Endothelial cell of umbilical vein (primary cell): Measurements from ENCODE around the gene LAMA5. TPM values are rescaled to one million over a fixed set of nuclear protein-coding genes. Genes with fewer than 3 reads are reported as not detected.
A peak's percentile ranks its signal among the peaks of the same experiment; 100 is the strongest.

Experiments used
- BruUV-seq: library from RNA; stranded (reverse); fragments of 400-500 nt; replicated peaks from 2 replicates; lab custom pipeline; 2021; lab: Mats Ljungman, UMichigan
- CTCF ChIA-PET: fragments of 300-600, 350-600 bp; sonication (Branson Sonifier 250); formaldehyde crosslinking; loops from one replicate; lab custom pipeline; 2021; ENCODE audit warnings: antibody characterized with exemption, inconsistent platforms; lab: Charles Lee
- POLR2A ChIA-PET: fragments of 300-600, 350-600 bp; sonication (Branson Sonifier 250); formaldehyde crosslinking; loops from one replicate; lab custom pipeline; 2021; ENCODE audit warnings: antibody characterized with exemption, inconsistent platforms; lab: Charles Lee
- DNase-seq: peaks from one replicate; pipeline ENCODE4 v3.0.0-alpha.2; 2011; ENCODE audit warnings: low read depth, low spot score
- FAIRE-seq: peaks from 2 replicates; lab custom pipeline; 2011; peaks lifted over from hg19 to GRCh38; lab: Jason Lieb, UNC
- H2AFZ ChIP-seq: 2 replicates; pipeline ENCODE4 v1.6.0; 2012; ENCODE audit warnings: low read depth, low read length, control low read depth, inconsistent platforms
- H3K27ac ChIP-seq: 2 replicates; pipeline ENCODE4 v1.5.1; 2011; ENCODE audit warnings: low read depth, mild to moderate bottlenecking, control low read depth, low read length, moderate library complexity; ENCODE audit not compliant: insufficient read depth
- H3K27me3 ChIP-seq, 2 experiments: 2 replicates each; pipeline versions ENCODE4 v1.6.0 to v1.6.1; 2011; ENCODE audit warnings: low read length in 2 of 2, mixed read lengths in 1 of 2; ENCODE audit not compliant: control insufficient read depth in 2 of 2, insufficient read depth in 2 of 2
- H3K36me3 ChIP-seq, 2 experiments: 2 replicates in 1 of 2; 3 replicates in 1 of 2; pipeline ENCODE4 v1.5.1; 2011; ENCODE audit warnings: low read length in 2 of 2, mild to moderate bottlenecking in 1 of 2, moderate library complexity in 1 of 2; ENCODE audit not compliant: control insufficient read depth in 2 of 2, insufficient read depth in 2 of 2; ENCODE audit errors: extremely low read depth in 1 of 2
- H3K4me1 ChIP-seq: 3 replicates; pipeline ENCODE4 v1.5.1; 2011; ENCODE audit warnings: mild to moderate bottlenecking, low read length; ENCODE audit not compliant: control insufficient read depth, insufficient read depth; ENCODE audit errors: extremely low read depth
- H3K4me2 ChIP-seq: 2 replicates; pipeline ENCODE4 v1.6.1; 2011; ENCODE audit warnings: low read length, control low read depth, mixed read lengths; ENCODE audit not compliant: insufficient read depth
- H3K4me3 ChIP-seq, 3 experiments: fragments of 200-600 bp in 1 of 3; sonication (generic), shearing (Covaris generic) in 1 of 3; replicated peaks in 1 of 3; 2 replicates each; pipeline ENCODE4 v1.5.1; 2011 to 2016; ENCODE audit warnings: control low read depth in 3 of 3, low read length in 3 of 3, mild to moderate bottlenecking in 2 of 3, inconsistent platforms in 1 of 3, low read depth in 1 of 3, moderate library complexity in 1 of 3; ENCODE audit not compliant: insufficient read depth in 1 of 3
- H3K79me2 ChIP-seq: 2 replicates; pipeline ENCODE4 v1.6.0; 2012; ENCODE audit warnings: low read length, inconsistent platforms; ENCODE audit not compliant: control insufficient read depth, insufficient read depth
- H3K9ac ChIP-seq: replicated peaks from 2 replicates; pipeline ENCODE3; 2011; ENCODE audit warnings: low read length, control low read depth; ENCODE audit not compliant: insufficient read depth; ENCODE audit errors: extremely low read depth
- H3K9me1 ChIP-seq: replicated peaks from 3 replicates; pipeline ENCODE4 v1.6.0; 2011; ENCODE audit warnings: mild to moderate bottlenecking, low read length; ENCODE audit not compliant: control insufficient read depth, insufficient read depth; ENCODE audit errors: extremely low read depth
- H3K9me3 ChIP-seq: replicated peaks from 2 replicates; pipeline ENCODE4 v1.5.1; 2012; ENCODE audit warnings: low read length, inconsistent platforms; ENCODE audit not compliant: control insufficient read depth, insufficient read depth
- H4K20me1 ChIP-seq: replicated peaks from 2 replicates; pipeline ENCODE3; 2011; ENCODE audit warnings: mild to moderate bottlenecking, low read length; ENCODE audit not compliant: control insufficient read depth, insufficient read depth; ENCODE audit errors: extremely low read depth
- CTCF ChIP-seq, 2 donors: IDR thresholded peaks; 1 replicate in 1 of 2; 2 replicates in 1 of 2; pipeline ENCODE4 v1.5.1; 2011; ENCODE audit warnings: low read length in 2 of 2, mild to moderate bottlenecking in 2 of 2, moderate library complexity in 2 of 2, control low read depth in 1 of 2, inconsistent platforms in 1 of 2, low read depth in 1 of 2; ENCODE audit not compliant: insufficient read depth in 1 of 2; ENCODE audit errors: extremely low read depth in 1 of 2
- EZH2 ChIP-seq: IDR thresholded peaks from 2 replicates; pipeline ENCODE4 v1.6.1; 2012; ENCODE audit warnings: borderline replicate concordance, low read depth, mild to moderate bottlenecking, moderate library complexity, low read length, inconsistent platforms; ENCODE audit not compliant: severe bottlenecking
- FOS ChIP-seq: IDR thresholded peaks from 2 replicates; pipeline ENCODE4 v1.6.1; 2011; ENCODE audit warnings: mild to moderate bottlenecking, low read length, moderate library complexity, borderline replicate concordance; ENCODE audit not compliant: insufficient read depth
- GATA2 ChIP-seq: IDR thresholded peaks from 2 replicates; pipeline ENCODE4 v1.7.0; 2011; ENCODE audit warnings: low read depth, mild to moderate bottlenecking, moderate library complexity, mixed read lengths, low read length; ENCODE audit not compliant: insufficient read length, insufficient read depth
- JUN ChIP-seq: IDR thresholded peaks from 2 replicates; pipeline ENCODE4 v1.6.1; 2011; ENCODE audit warnings: borderline replicate concordance, low read depth; ENCODE audit not compliant: insufficient read length, insufficient read depth
- MAX ChIP-seq: IDR thresholded peaks from 2 replicates; pipeline ENCODE4 v1.6.1; 2011; ENCODE audit not compliant: insufficient read depth, insufficient read length
- MYC ChIP-seq: IDR thresholded peaks from one replicate; pipeline ENCODE4 v1.6.1; 2011; ENCODE audit warnings: mild to moderate bottlenecking, low read depth, low read length
- POLR2A ChIP-seq: IDR thresholded peaks from 2 replicates; pipeline ENCODE4 v1.6.1; 2012; ENCODE audit warnings: low read depth, mild to moderate bottlenecking, control low read depth, low read length
- POLR2AphosphoS5 ChIP-seq: IDR thresholded peaks from 2 replicates; pipeline ENCODE4 v1.6.1; 2012; ENCODE audit warnings: low read depth, mild to moderate bottlenecking, control low read depth, low read length, moderate library complexity; ENCODE audit not compliant: insufficient read depth
- dilution Hi-C: fragments of 300-500 bp; cut with MboI; formaldehyde crosslinking; loops from one replicate; pipeline ENCODE4 v1.15.0; 2019; ENCODE audit warnings: low sequenced_read_pairs; ENCODE audit not compliant: extremely low pct_ligation_motif_present
- intact Hi-C: fragments of 100-400 bp; cut with micrococcal nuclease; formaldehyde crosslinking; loops from one replicate; pipeline ENCODE4 v1.10.0; 2022
- polyA plus RNA-seq, 4 experiments: library from polyadenylated mRNA; depleted of rRNA in 3 of 4; stranded (reverse) in 3 of 4; unstranded in 1 of 4; fragments of >200 nt; gene quantifications; 2 replicates each; pipeline versions ENCODE4 v1.2.1 to v1.2.3, GENCODE V29; 2011 to 2012; ENCODE audit warnings: missing spikeins in 1 of 4
- total RNA-seq: library from RNA; stranded (reverse); gene quantifications from 2 replicates; pipeline ENCODE4 v1.2.3, GENCODE V29; 2021

Gene LAMA5
- total and polyA plus RNA-seq, 2 donors (not counting 3 experiments of a cell fraction or from before 2014, with no cell fraction given), result 24.0 to 145 TPM

GRCh38 chr20:62357187-62357667 lies 9.9 kb downstream of the LAMA5 start:
- TF ChIP-seq POLR2AphosphoS5 (peak; percentile 94), GATA2 (peak; percentile 57), CTCF (IDR thresholded peaks at IDR 0.05; ENCODE audit: extremely low read depth in 1 of 2, insufficient read depth in 1 of 2, low read depth in 1 of 2, low read length in 2 of 2) (no peak), POLR2A (peak; percentile 49), MYC (no peak), FOS (peak; percentile 86), EZH2 (no peak), MAX (no peak), JUN (no peak)
- Histone ChIP-seq H3K36me3 (no peaks in the 10 kb centered on the region), H3K9ac (peak overlapping the region; percentile 20), H3K4me2 (peak overlapping the region; percentile 28), H3K4me1 (peaks cover 52% of the 10 kb centered on the region), H3K9me1 (no peaks in the 10 kb centered on the region), H3K27ac (peak overlapping the region; percentile 89), H3K9me3 (no peaks in the 10 kb centered on the region), H3K27me3 (no peaks in the 10 kb centered on the region), H2AFZ (no peak overlapping the region), H3K79me2 (peaks cover 67% of the 10 kb centered on the region), H3K4me3 (no peak overlapping the region), H4K20me1 (no peaks in the 10 kb centered on the region)
- dilution Hi-C loops (no loop called here), intact Hi-C loops (loop anchor here (1.0 to 5.0 kb wide), 4 partner anchors 8 to 48 kb away; no protein-coding TSS in a partner anchor)
- no TSS peak for BruUV-seq
- CTCF ChIA-PET, result interaction anchor here (1.2 to 5.0 kb wide), 4 partner anchors 11 to 25 kb away, joined by 6 to 50 read pairs (median 20); partner anchors contain the start of gene LAMA5
- DNase-seq (peak; percentile 84), FAIRE-seq (peak; percentile 98)
- POLR2A ChIA-PET, result no interaction called here
